Measurements from ENCODE around the gene SRP68.
A peak's percentile ranks its signal among the peaks of the same experiment; 100 is the strongest.
"Not testable (repeated sequence)": the region's sequence is repeated elsewhere in the genome, so short reads cannot be mapped to it uniquely, and the experiment has no call there.

SRP68 gene

GRCh38 chr17:76079535-76079955 is 7.2 kb upstream of the SRP68 start:
- H3K4me3 ChIP-seq (ENCODE audit: low read length), result no peak overlapping the region
- peak overlapping the region; percentile 13 for H3K9ac ChIP-seq (ENCODE audit: low read length)
- DNase-seq, result no peak

GRCh38 chr17:76078860-76079534 is 6.7 kb upstream of the SRP68 start, which contains the start of gene ZACN:
ZACN (plus strand) TSS chr17:76079182; CDS start chr17:76079265, 83 bp downstream.
- H3K4me1 ChIP-seq (ENCODE audit: control insufficient read depth, low read depth, low read length), result peaks cover 10% of the 10 kb centered on the region
- WGBS (ENCODE audit: extremely low coverage, insufficient coverage, low lambda C conversion rate), result no CpG with 5 or more reads among the region's 17 CpGs

More at GRCh38 chr17:76079535-76079955, 7.2 kb upstream of the SRP68 start:
- Histone ChIP-seq H3K4ac (ENCODE audit: low read depth, low read length) (no peak overlapping the region), H3K79me1 (ENCODE audit: low read length) (no peaks in the 10 kb centered on the region), H4K8ac (ENCODE audit: low read depth, low read length) (no peak overlapping the region), H3K27ac (ENCODE audit: low read depth, low read length) (no peak overlapping the region), H2AK5ac (ENCODE audit: low read length) (no peak overlapping the region), H3K27me3 (ENCODE audit: insufficient read depth, low read length, poor library complexity) (peaks cover 35% of the 10 kb centered on the region), H4K5ac (ENCODE audit: low read length) (no peak overlapping the region), H3K36me3 (ENCODE audit: control insufficient read depth, insufficient read depth, low read length) (no peaks in the 10 kb centered on the region), H2BK120ac (ENCODE audit: low read depth, low read length) (no peak overlapping the region), H3K18ac (ENCODE audit: low read length) (no peak overlapping the region), H3K56ac (ENCODE audit: low read length) (peak overlapping the region; percentile 65), H3K23ac (ENCODE audit: low read length) (no peak overlapping the region), H3K4me2 (ENCODE audit: low read length) (no peak overlapping the region), H2BK15ac (replicated peaks; ENCODE audit: low read depth) (no peak overlapping the region), H2BK5ac (ENCODE audit: low read length) (no peak overlapping the region), H3K79me2 (ENCODE audit: control insufficient read depth, insufficient read depth, low read length) (no peaks in the 10 kb centered on the region), H3K4me1 (ENCODE audit: control insufficient read depth, low read depth, low read length) (peaks cover 10% of the 10 kb centered on the region)
- no CpG with 5 or more reads among the region's 9 CpGs for WGBS (ENCODE audit: extremely low coverage, insufficient coverage, low lambda C conversion rate)

DNA sequence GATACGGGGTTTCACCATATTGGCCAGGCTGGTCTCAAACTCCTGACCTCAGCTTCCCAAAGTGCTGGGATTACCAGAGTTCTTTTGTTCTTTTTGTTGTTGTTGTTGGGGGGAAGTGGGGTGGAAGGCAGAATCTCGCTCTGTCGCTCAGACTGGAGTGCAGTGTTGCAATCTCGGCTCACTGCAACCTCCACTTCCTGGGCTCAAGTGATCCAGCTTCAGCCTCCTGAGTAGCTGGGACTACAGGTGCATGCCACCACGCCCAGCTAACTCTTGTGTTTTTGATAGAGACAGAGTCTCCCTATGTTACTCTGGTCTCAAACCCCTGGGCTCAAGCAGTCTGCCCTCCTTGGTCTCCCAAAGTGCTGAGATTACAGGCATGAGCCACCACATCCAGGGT is 6.1 kb upstream of the SRP68 start:
- no CpG with 5 or more reads among the region's 5 CpGs for WGBS (ENCODE audit: extremely low coverage, insufficient coverage, low lambda C conversion rate)
- H2AK5ac ChIP-seq (ENCODE audit: low read length); H3K4me3 ChIP-seq (ENCODE audit: low read length); H3K36me3 ChIP-seq (ENCODE audit: control insufficient read depth, insufficient read depth, low read length); H3K27ac ChIP-seq (ENCODE audit: low read depth, low read length); H4K5ac ChIP-seq (ENCODE audit: low read length); H3K9ac ChIP-seq (ENCODE audit: low read length); H3K79me1 ChIP-seq (ENCODE audit: low read length); H2BK15ac ChIP-seq (replicated peaks; ENCODE audit: low read depth); DNase-seq; H3K4me1 ChIP-seq (ENCODE audit: control insufficient read depth, low read depth, low read length); H3K56ac ChIP-seq (ENCODE audit: low read length); H3K79me2 ChIP-seq (ENCODE audit: control insufficient read depth, insufficient read depth, low read length); H3K4me2 ChIP-seq (ENCODE audit: low read length); H2BK5ac ChIP-seq (ENCODE audit: low read length); H3K4ac ChIP-seq (ENCODE audit: low read depth, low read length); H3K23ac ChIP-seq (ENCODE audit: low read length); H4K8ac ChIP-seq (ENCODE audit: low read depth, low read length); H3K18ac ChIP-seq (ENCODE audit: low read length); H2BK120ac ChIP-seq (ENCODE audit: low read depth, low read length): not testable (repeated sequence)
- H3K27me3 ChIP-seq (ENCODE audit: insufficient read depth, low read length, poor library complexity), result peaks cover 44% of the 10 kb centered on the region

More at GRCh38 chr17:76078860-76079534, 6.7 kb upstream of the SRP68 start, which contains the start of gene ZACN:
- no peaks in the 10 kb centered on the region for H3K79me1 ChIP-seq (ENCODE audit: low read length)
- no peaks in the 10 kb centered on the region for H3K36me3 ChIP-seq (ENCODE audit: control insufficient read depth, insufficient read depth, low read length)
- H4K5ac ChIP-seq (ENCODE audit: low read length), result no peak within 1 kb of the TSS
- no peak within 1 kb of the TSS for H2BK120ac ChIP-seq (ENCODE audit: low read depth, low read length)
- H3K4me2 ChIP-seq (ENCODE audit: low read length), result no peak within 1 kb of the TSS
- H2BK15ac ChIP-seq (replicated peaks; ENCODE audit: low read depth), result no peak within 1 kb of the TSS
- no peak within 1 kb of the TSS for H3K4ac ChIP-seq (ENCODE audit: low read depth, low read length)
- H4K8ac ChIP-seq (ENCODE audit: low read depth, low read length), result no peak within 1 kb of the TSS
- H3K27me3 ChIP-seq (ENCODE audit: insufficient read depth, low read length, poor library complexity), result peaks cover 40% of the 10 kb centered on the region
- DNase-seq, result no peak
- no peak within 1 kb of the TSS for H3K23ac ChIP-seq (ENCODE audit: low read length)
- H3K4me3 ChIP-seq (ENCODE audit: low read length), result no peak within 1 kb of the TSS
- H3K18ac ChIP-seq (ENCODE audit: low read length), result no peak within 1 kb of the TSS
- H3K9ac ChIP-seq (ENCODE audit: low read length), result peak within 1 kb of the TSS; percentile 13
- no peak within 1 kb of the TSS for H2BK5ac ChIP-seq (ENCODE audit: low read length)
- H3K56ac ChIP-seq (ENCODE audit: low read length), result peak within 1 kb of the TSS; percentile 65
- H2AK5ac ChIP-seq (ENCODE audit: low read length), result no peak within 1 kb of the TSS
- no peaks in the 10 kb centered on the region for H3K79me2 ChIP-seq (ENCODE audit: control insufficient read depth, insufficient read depth, low read length)
- no peak within 1 kb of the TSS for H3K27ac ChIP-seq (ENCODE audit: low read depth, low read length)

GRCh38 chr17:76077584-76078110 is 5.3 kb upstream of the SRP68 start:
- Histone ChIP-seq H2AK5ac (ENCODE audit: low read length) (no peak overlapping the region), H3K23ac (ENCODE audit: low read length) (no peak overlapping the region), H3K18ac (ENCODE audit: low read length) (no peak overlapping the region), H3K4ac (ENCODE audit: low read depth, low read length) (no peak overlapping the region), H4K8ac (ENCODE audit: low read depth, low read length) (no peak overlapping the region), H3K36me3 (ENCODE audit: control insufficient read depth, insufficient read depth, low read length) (no peaks in the 10 kb centered on the region), H3K4me2 (ENCODE audit: low read length) (no peak overlapping the region), H3K56ac (ENCODE audit: low read length) (no peak overlapping the region), H3K4me1 (ENCODE audit: control insufficient read depth, low read depth, low read length) (peaks cover 10% of the 10 kb centered on the region), H3K27ac (ENCODE audit: low read depth, low read length) (no peak overlapping the region), H3K79me1 (ENCODE audit: low read length) (no peaks in the 10 kb centered on the region), H3K79me2 (ENCODE audit: control insufficient read depth, insufficient read depth, low read length) (no peaks in the 10 kb centered on the region), H2BK15ac (replicated peaks; ENCODE audit: low read depth) (no peak overlapping the region), H4K5ac (ENCODE audit: low read length) (no peak overlapping the region), H3K27me3 (ENCODE audit: insufficient read depth, low read length, poor library complexity) (peaks cover 44% of the 10 kb centered on the region), H2BK5ac (ENCODE audit: low read length) (no peak overlapping the region), H2BK120ac (ENCODE audit: low read depth, low read length) (no peak overlapping the region), H3K9ac (ENCODE audit: low read length) (no peak overlapping the region), H3K4me3 (ENCODE audit: low read length) (no peak overlapping the region)
- no CpG with 5 or more reads among the region's 12 CpGs for WGBS (ENCODE audit: extremely low coverage, insufficient coverage, low lambda C conversion rate)
- DNase-seq, result no peak

GRCh38 chr17:76076765-76077583 is 4.7 kb upstream of the SRP68 start:
- no peak overlapping the region for H2BK120ac ChIP-seq (ENCODE audit: low read depth, low read length)
- no CpG with 5 or more reads among the region's 82 CpGs for WGBS (ENCODE audit: extremely low coverage, insufficient coverage, low lambda C conversion rate)
- H2AK5ac ChIP-seq (ENCODE audit: low read length), result no peak overlapping the region
- H4K5ac ChIP-seq (ENCODE audit: low read length), result no peak overlapping the region
- no peaks in the 10 kb centered on the region for H3K36me3 ChIP-seq (ENCODE audit: control insufficient read depth, insufficient read depth, low read length)
- peaks cover 44% of the 10 kb centered on the region for H3K27me3 ChIP-seq (ENCODE audit: insufficient read depth, low read length, poor library complexity)
- no peak overlapping the region for H3K4me2 ChIP-seq (ENCODE audit: low read length)
- H2BK5ac ChIP-seq (ENCODE audit: low read length), result no peak overlapping the region
- no peak overlapping the region for H3K56ac ChIP-seq (ENCODE audit: low read length)
- DNase-seq, result no peak
- H3K4ac ChIP-seq (ENCODE audit: low read depth, low read length), result no peak overlapping the region
- H3K4me1 ChIP-seq (ENCODE audit: control insufficient read depth, low read depth, low read length), result peaks cover 10% of the 10 kb centered on the region
- no peak overlapping the region for H3K4me3 ChIP-seq (ENCODE audit: low read length)
- no peak overlapping the region for H4K8ac ChIP-seq (ENCODE audit: low read depth, low read length)
- no peak overlapping the region for H3K18ac ChIP-seq (ENCODE audit: low read length)
- no peaks in the 10 kb centered on the region for H3K79me1 ChIP-seq (ENCODE audit: low read length)
- no peak overlapping the region for H2BK15ac ChIP-seq (replicated peaks; ENCODE audit: low read depth)
- peaks cover under 1% of the 10 kb centered on the region for H3K79me2 ChIP-seq (ENCODE audit: control insufficient read depth, insufficient read depth, low read length)
- no peak overlapping the region for H3K9ac ChIP-seq (ENCODE audit: low read length)
- H3K27ac ChIP-seq (ENCODE audit: low read depth, low read length), result no peak overlapping the region
- H3K23ac ChIP-seq (ENCODE audit: low read length), result peak overlapping the region; percentile 45
